ENCODE measurements around the gene PTGDR. TPM values are rescaled to one million over a fixed set of nuclear protein-coding genes. Genes with fewer than 3 reads are reported as not detected.

PTGDR gene, protein sequence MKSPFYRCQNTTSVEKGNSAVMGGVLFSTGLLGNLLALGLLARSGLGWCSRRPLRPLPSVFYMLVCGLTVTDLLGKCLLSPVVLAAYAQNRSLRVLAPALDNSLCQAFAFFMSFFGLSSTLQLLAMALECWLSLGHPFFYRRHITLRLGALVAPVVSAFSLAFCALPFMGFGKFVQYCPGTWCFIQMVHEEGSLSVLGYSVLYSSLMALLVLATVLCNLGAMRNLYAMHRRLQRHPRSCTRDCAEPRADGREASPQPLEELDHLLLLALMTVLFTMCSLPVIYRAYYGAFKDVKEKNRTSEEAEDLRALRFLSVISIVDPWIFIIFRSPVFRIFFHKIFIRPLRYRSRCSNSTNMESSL
- 0.23 TPM for total RNA-seq (ENCODE audit: unreplicated experiment)
- long read RNA-seq: 0 reads

DNA sequence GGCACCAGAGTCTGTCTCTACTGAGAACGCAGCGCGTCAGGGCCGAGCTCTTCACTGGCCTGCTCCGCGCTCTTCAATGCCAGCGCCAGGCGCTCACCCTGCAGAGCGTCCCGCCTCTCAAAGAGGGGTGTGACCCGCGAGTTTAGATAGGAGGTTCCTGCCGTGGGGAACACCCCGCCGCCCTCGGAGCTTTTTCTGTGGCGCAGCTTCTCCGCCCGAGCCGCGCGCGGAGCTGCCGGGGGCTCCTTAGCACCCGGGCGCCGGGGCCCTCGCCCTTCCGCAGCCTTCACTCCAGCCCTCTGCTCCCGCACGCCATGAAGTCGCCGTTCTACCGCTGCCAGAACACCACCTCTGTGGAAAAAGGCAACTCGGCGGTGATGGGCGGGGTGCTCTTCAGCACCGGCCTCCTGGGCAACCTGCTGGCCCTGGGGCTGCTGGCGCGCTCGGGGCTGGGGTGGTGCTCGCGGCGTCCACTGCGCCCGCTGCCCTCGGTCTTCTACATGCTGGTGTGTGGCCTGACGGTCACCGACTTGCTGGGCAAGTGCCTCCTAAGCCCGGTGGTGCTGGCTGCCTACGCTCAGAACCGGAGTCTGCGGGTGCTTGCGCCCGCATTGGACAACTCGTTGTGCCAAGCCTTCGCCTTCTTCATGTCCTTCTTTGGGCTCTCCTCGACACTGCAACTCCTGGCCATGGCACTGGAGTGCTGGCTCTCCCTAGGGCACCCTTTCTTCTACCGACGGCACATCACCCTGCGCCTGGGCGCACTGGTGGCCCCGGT is at the start of gene PTGDR:
Gene PTGDR (plus strand): TSS at position 198 of the 778 bp plus-strand sequence. CDS start 117 bp downstream, at position 315.
- Mint-ChIP-seq H3K27ac (ENCODE audit: unreplicated experiment) (no peak within 1 kb of the TSS), H3K27me3 (ENCODE audit: unreplicated experiment) (peaks cover 20% of the 10 kb centered on the region), H3K9me3 (ENCODE audit: unreplicated experiment) (no peaks in the 10 kb centered on the region), H3K36me3 (ENCODE audit: low read depth, unreplicated experiment) (no peaks in the 10 kb centered on the region), H3K4me1 (ENCODE audit: unreplicated experiment) (peaks cover 48% of the 10 kb centered on the region), H3K4me3 (ENCODE audit: unreplicated experiment) (peak within 1 kb of the TSS; percentile 87)
- peak; percentile 31 for DNase-seq (ENCODE audit: low spot score)
- TF ChIP-seq, protein P1, sequence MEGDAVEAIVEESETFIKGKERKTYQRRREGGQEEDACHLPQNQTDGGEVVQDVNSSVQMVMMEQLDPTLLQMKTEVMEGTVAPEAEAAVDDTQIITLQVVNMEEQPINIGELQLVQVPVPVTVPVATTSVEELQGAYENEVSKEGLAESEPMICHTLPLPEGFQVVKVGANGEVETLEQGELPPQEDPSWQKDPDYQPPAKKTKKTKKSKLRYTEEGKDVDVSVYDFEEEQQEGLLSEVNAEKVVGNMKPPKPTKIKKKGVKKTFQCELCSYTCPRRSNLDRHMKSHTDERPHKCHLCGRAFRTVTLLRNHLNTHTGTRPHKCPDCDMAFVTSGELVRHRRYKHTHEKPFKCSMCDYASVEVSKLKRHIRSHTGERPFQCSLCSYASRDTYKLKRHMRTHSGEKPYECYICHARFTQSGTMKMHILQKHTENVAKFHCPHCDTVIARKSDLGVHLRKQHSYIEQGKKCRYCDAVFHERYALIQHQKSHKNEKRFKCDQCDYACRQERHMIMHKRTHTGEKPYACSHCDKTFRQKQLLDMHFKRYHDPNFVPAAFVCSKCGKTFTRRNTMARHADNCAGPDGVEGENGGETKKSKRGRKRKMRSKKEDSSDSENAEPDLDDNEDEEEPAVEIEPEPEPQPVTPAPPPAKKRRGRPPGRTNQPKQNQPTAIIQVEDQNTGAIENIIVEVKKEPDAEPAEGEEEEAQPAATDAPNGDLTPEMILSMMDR (IDR thresholded peaks at IDR 0.05; ENCODE audit: unreplicated experiment): no peak

DNA sequence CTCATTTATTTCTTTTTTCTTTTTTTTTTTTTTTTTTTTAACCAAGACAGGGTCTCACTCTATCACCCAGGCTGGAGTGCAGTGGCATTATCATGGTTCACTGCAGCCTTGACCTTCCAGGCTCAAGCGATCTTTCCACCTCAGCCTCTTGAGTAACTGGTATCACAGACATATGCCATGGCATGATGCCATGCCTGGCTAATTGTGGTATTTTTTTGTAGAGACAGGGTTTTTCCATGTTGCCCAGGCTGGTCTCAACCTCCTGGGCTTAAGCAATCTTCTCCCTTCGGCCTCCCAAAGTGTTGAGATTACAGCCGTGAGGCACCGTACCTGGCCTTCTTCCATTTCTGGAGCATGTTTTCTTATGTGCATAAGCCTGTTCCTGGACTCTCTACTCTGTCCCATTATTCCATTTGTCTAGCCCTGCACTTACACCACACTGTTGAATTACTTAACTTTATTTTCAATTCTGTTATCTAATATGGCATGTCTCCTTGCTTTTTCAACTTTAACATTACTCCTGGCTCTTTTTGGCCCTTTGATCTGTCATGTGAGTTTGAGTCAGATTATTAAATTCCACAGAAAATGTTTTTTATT is 47.9 kb upstream of the PTGDR start:
- H3K27ac Mint-ChIP-seq (ENCODE audit: unreplicated experiment): no peak overlapping the region

DNA sequence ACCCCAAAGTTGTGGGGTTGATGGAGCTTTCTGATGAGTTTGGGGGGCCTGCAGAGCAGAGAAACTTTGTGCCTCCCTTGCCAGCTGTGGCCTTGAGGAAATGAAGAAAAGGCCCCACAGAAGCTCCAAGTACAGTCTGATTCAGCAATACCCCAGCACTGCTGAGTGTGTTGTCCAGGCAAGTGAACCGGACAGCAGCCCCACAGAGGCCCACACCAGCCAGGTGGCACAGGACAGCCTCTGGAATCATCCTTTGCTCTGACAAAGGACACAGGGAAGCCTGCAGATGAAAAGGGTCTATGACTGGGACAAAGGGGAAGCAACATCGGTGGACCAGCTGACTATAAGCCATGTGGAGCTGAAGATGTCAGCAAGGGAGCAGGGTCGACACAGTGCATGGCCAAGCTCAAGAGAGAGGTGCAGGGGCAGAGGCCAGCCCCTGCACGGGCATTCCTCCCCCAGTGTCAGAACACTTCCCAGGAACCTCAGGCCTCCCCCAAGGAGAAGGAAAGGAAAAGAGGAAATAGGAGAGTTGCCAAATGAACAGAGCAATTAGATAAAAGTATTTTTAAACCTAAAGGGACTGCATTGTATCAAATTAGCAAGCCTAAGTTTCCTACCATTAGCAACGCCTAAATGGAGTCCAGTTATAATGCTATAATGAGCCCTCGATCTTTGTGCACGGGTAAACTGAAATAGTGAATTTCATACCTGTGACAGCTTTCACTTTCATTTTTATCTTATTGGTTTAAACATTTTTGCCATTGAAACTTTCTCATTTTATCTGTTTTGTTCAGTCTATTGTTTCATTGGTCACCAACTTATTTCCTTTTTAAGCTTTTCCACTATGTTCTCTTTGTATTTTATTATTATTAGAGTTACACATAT is 46.3 kb upstream of the PTGDR start:
- H3K27me3 Mint-ChIP-seq (ENCODE audit: unreplicated experiment): no peaks in the 10 kb centered on the region
- DNase-seq (ENCODE audit: low spot score): no peak
- no peaks in the 10 kb centered on the region for H3K9me3 Mint-ChIP-seq (ENCODE audit: unreplicated experiment)
- no peak overlapping the region for H3K27ac Mint-ChIP-seq (ENCODE audit: unreplicated experiment)
- peaks cover 16% of the 10 kb centered on the region for H3K4me1 Mint-ChIP-seq (ENCODE audit: unreplicated experiment)
- H3K36me3 Mint-ChIP-seq (ENCODE audit: low read depth, unreplicated experiment): no peaks in the 10 kb centered on the region
- TF ChIP-seq, protein P1 (IDR thresholded peaks at IDR 0.05; ENCODE audit: unreplicated experiment): no peak
- H3K4me3 Mint-ChIP-seq (ENCODE audit: unreplicated experiment): no peak overlapping the region

More for the DNA sequence above, 47.9 kb upstream of the PTGDR start:
- H3K9me3 Mint-ChIP-seq (ENCODE audit: unreplicated experiment): no peaks in the 10 kb centered on the region
- no peak for DNase-seq (ENCODE audit: low spot score)
- TF ChIP-seq, protein P1 (IDR thresholded peaks at IDR 0.05; ENCODE audit: unreplicated experiment): no peak
- H3K36me3 Mint-ChIP-seq (ENCODE audit: low read depth, unreplicated experiment): no peaks in the 10 kb centered on the region
- H3K4me3 Mint-ChIP-seq (ENCODE audit: unreplicated experiment): no peak overlapping the region
- H3K4me1 Mint-ChIP-seq (ENCODE audit: unreplicated experiment): peaks cover 22% of the 10 kb centered on the region
- H3K27me3 Mint-ChIP-seq (ENCODE audit: unreplicated experiment): no peaks in the 10 kb centered on the region

DNA sequence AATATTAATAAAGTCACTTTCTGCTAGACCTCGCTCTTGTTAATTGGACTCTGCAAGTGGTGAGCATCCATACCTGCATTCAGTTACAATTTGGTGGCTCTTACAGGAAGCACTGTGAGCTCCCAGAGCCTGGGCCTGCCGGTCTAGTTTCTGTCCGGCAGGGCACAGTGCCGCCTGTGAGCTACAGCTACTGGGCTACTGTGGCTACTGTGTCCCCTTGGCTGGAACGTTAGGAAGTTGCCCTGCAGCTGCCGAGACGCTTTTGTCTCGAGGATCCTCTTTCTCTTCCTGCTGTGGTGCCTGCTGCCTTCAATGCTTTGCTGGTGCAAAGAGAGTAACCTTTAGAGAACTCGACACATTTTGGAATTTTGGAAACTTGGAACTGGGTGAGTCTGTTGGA is 44.6 kb upstream of the PTGDR start:
- no peaks in the 10 kb centered on the region for H3K36me3 Mint-ChIP-seq (ENCODE audit: low read depth, unreplicated experiment)
- H3K27me3 Mint-ChIP-seq (ENCODE audit: unreplicated experiment): no peaks in the 10 kb centered on the region
- peak; percentile 8 for DNase-seq (ENCODE audit: low spot score)
- no peak overlapping the region for H3K27ac Mint-ChIP-seq (ENCODE audit: unreplicated experiment)
- TF ChIP-seq, protein P1 (IDR thresholded peaks at IDR 0.05; ENCODE audit: unreplicated experiment): no peak
- H3K4me3 Mint-ChIP-seq (ENCODE audit: unreplicated experiment): no peak overlapping the region
- no peaks in the 10 kb centered on the region for H3K9me3 Mint-ChIP-seq (ENCODE audit: unreplicated experiment)
- H3K4me1 Mint-ChIP-seq (ENCODE audit: unreplicated experiment): peaks cover 22% of the 10 kb centered on the region

Data from endothelial cell (in vitro differentiated cells).